Gastrocnemius medialis (tissue), 4 donors: ENCODE results near the gene ZKSCAN5.

Source experiments
- CTCF ChIP-seq, 5 experiments: fragments of 450-650 bp in 3 of 5; fragments of 200-600 bp in 2 of 5; sonication (generic) in 2 of 5; IDR thresholded peaks in 4 of 5; conservative IDR thresholded peaks in 1 of 5; 1 replicate in 4 of 5; 2 replicates in 1 of 5; pipeline ENCODE4 v1.5.1; 2016 to 2019; ENCODE audit warnings: antibody characterized with exemption in 5 of 5, mild to moderate bottlenecking in 3 of 5, moderate library complexity in 3 of 5
- POLR2A ChIP-seq, 2 donors: fragments of 450-650 bp; IDR thresholded peaks; one replicate each; pipeline ENCODE4 v1.6.1; 2017; ENCODE audit warnings: antibody characterized with exemption in 2 of 2, mild to moderate bottlenecking in 2 of 2, moderate library complexity in 2 of 2

DNA sequence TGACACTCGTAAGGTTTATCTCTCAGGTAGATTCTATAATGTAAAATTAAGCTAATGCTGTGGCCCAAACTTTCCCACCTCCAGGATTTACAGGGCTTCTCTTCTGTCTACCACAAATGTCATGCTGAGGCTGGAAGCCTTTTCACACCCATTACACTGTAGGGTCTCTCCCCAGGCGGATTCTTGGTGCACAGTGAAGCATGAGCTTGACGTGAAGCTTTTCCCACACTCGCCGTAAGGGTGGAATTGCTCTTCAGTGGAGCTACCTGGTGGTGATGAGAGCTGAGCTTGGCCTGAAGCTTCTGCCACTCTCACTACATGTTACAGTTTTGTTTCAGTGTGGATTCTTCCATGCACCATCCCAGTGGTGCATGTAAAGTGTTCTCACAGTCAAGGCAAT lies 36.1 kb downstream of the ZKSCAN5 start:
- no peak for TF ChIP-seq CTCF (IDR thresholded peaks at IDR 0.05 in 4 of 5, conservative IDR thresholded peaks at IDR 0.05 in 1 of 5)
- no peak for TF ChIP-seq POLR2A (IDR thresholded peaks at IDR 0.05)
